ENCODE results near the gene MARCHF10.

The MARCHF10 gene

GRCh38 chr17:62826956-62827355 lies 18.8 kb upstream of the MARCHF10 start:
- DNase-seq (ENCODE audit: low spot score): no peak

GRCh38 chr17:62825182-62825581 lies 17.1 kb upstream of the MARCHF10 start:
- DNase-seq (ENCODE audit: low spot score): no peak
- Mint-ChIP-seq H3K36me3 (ENCODE audit: low read depth) (no peaks in the 10 kb centered on the region), H3K27me3 (ENCODE audit: low read depth) (peaks cover 2% of the 10 kb centered on the region), H3K4me1 (ENCODE audit: low read depth) (no peaks in the 10 kb centered on the region), H3K9me3 (no peaks in the 10 kb centered on the region), H3K4me3 (no peak overlapping the region), H3K27ac (no peak overlapping the region)

More at GRCh38 chr17:62826956-62827355, 18.8 kb upstream of the MARCHF10 start:
- Mint-ChIP-seq H3K4me1 (ENCODE audit: low read depth) (no peaks in the 10 kb centered on the region), H3K36me3 (ENCODE audit: low read depth) (no peaks in the 10 kb centered on the region), H3K4me3 (no peak overlapping the region), H3K9me3 (no peaks in the 10 kb centered on the region), H3K27ac (no peak overlapping the region), H3K27me3 (ENCODE audit: low read depth) (peaks cover 2% of the 10 kb centered on the region)

GRCh38 chr17:62824290-62825131 lies 16.4 kb upstream of the MARCHF10 start:
- no peak for DNase-seq (ENCODE audit: low spot score)
- Mint-ChIP-seq H3K36me3 (ENCODE audit: low read depth) (no peaks in the 10 kb centered on the region), H3K4me3 (no peak overlapping the region), H3K9me3 (no peaks in the 10 kb centered on the region), H3K27ac (no peak overlapping the region), H3K4me1 (ENCODE audit: low read depth) (no peaks in the 10 kb centered on the region), H3K27me3 (ENCODE audit: low read depth) (peaks cover 7% of the 10 kb centered on the region)

DNA sequence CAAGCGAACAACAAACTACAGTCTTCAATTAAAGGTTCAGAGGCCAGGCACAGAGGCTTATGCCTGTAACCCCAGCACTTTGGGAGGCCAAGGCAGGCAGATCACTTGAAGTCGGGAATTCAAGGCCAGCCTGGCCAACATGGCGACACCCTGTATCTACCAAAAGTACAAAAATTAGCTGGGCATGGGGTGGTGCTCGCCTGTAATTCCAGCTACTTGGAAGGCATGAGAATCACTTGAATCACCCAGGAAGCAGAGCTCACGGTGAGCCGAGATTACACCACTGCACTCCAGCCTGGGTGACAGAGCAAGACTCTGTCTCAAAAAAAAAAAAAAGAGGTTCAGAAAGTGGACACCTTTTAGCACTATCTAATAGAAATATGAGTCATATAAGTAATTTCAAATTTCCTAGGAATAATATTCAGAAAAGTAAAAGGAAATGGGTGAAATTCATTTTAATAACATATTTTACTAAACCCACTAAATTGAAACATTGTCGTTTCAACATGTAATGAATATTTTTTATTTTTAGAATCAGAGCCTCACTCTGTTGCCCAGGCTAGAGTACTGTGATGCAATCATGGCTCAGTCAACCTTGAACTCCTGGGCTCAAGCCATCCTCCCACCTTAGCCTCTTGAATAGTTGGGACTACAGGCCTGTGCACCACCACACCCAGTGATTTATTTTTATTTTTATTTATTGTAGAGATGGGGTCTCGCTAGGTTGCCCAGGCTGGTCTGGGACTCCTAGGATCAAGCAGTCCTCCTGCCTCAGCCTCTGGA lies 15.2 kb upstream of the MARCHF10 start:
- H3K4me3 Mint-ChIP-seq: no peak overlapping the region
- H3K9me3 Mint-ChIP-seq: no peaks in the 10 kb centered on the region
- H3K36me3 Mint-ChIP-seq (ENCODE audit: low read depth): no peaks in the 10 kb centered on the region
- peaks cover 2% of the 10 kb centered on the region for H3K4me1 Mint-ChIP-seq (ENCODE audit: low read depth)
- peaks cover 10% of the 10 kb centered on the region for H3K27me3 Mint-ChIP-seq (ENCODE audit: low read depth)
- H3K27ac Mint-ChIP-seq: no peak overlapping the region
- DNase-seq (ENCODE audit: low spot score): no peak

GRCh38 chr17:62822080-62822904 lies 14.2 kb upstream of the MARCHF10 start:
- Mint-ChIP-seq H3K4me1 (ENCODE audit: low read depth) (peaks cover 2% of the 10 kb centered on the region), H3K27ac (no peak overlapping the region), H3K27me3 (ENCODE audit: low read depth) (peaks cover 10% of the 10 kb centered on the region), H3K9me3 (no peaks in the 10 kb centered on the region), H3K36me3 (ENCODE audit: low read depth) (no peaks in the 10 kb centered on the region), H3K4me3 (no peak overlapping the region)
- DNase-seq (ENCODE audit: low spot score): no peak

DNA sequence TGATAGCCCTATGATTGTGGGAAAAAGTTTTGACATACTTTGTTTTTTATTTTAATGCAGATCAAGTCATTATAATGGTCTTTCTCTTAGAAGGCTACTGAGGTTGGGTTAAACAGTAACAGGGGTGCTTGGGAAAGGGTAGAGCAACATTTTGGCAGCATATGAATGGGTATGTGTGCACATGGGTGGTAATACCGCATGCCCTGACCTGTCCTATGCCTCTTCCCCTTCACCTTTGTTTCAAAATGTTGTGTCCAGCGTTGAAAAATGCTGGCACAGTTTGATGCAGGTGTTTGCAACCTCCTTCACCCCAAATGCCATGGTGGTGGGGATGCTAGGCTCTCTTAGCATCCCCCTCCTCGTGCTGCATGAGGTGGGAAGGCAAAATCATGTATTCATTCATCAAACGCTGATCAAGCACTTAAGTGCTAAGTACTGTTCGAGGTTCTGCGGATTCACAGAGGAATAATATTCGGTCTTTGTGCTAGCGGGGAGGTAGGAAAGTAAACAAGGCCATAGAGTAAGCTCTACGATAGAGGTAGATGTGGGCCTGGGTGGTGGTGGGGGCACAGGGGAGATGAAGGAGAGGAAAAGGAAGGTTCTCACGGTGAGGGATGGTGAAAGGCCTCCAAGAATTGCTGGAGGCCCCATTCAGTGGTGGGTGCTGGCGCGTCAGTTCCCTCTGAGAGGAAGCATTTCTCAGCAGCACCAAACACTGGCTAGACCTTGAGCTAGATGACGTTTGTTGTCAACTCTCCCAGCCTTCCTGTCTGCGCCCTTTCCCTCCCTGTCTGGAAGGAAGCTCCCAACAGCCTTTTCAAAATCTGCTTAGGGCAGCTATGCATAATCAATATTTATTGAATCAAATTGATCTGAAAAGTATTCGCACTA lies 13.3 kb upstream of the MARCHF10 start:
- peaks cover 2% of the 10 kb centered on the region for H3K4me1 Mint-ChIP-seq (ENCODE audit: low read depth)
- no peak for DNase-seq (ENCODE audit: low spot score)
- H3K9me3 Mint-ChIP-seq: no peaks in the 10 kb centered on the region
- H3K4me3 Mint-ChIP-seq: no peak overlapping the region
- peaks cover 8% of the 10 kb centered on the region for H3K27me3 Mint-ChIP-seq (ENCODE audit: low read depth)
- H3K36me3 Mint-ChIP-seq (ENCODE audit: low read depth): no peaks in the 10 kb centered on the region
- H3K27ac Mint-ChIP-seq: no peak overlapping the region

GRCh38 chr17:62819511-62820221 lies 11.6 kb upstream of the MARCHF10 start:
- DNase-seq (ENCODE audit: low spot score): no peak
- Mint-ChIP-seq H3K27ac (no peak overlapping the region), H3K4me3 (no peak overlapping the region), H3K27me3 (ENCODE audit: low read depth) (peaks cover 10% of the 10 kb centered on the region), H3K36me3 (ENCODE audit: low read depth) (no peaks in the 10 kb centered on the region), H3K4me1 (ENCODE audit: low read depth) (peaks cover 2% of the 10 kb centered on the region), H3K9me3 (no peaks in the 10 kb centered on the region)

- no peak overlapping the region for H3K27ac Mint-ChIP-seq
- H3K36me3 Mint-ChIP-seq (ENCODE audit: low read depth): no peaks in the 10 kb centered on the region
- no peak for DNase-seq (ENCODE audit: low spot score)
- H3K27me3 Mint-ChIP-seq (ENCODE audit: low read depth): peaks cover 10% of the 10 kb centered on the region
- H3K9me3 Mint-ChIP-seq: no peaks in the 10 kb centered on the region
- H3K4me3 Mint-ChIP-seq: no peak overlapping the region
- peaks cover 2% of the 10 kb centered on the region for H3K4me1 Mint-ChIP-seq (ENCODE audit: low read depth)
These were observed 10.4 kb upstream of the MARCHF10 start for GRCh38 chr17:62818526-62818925.

DNA sequence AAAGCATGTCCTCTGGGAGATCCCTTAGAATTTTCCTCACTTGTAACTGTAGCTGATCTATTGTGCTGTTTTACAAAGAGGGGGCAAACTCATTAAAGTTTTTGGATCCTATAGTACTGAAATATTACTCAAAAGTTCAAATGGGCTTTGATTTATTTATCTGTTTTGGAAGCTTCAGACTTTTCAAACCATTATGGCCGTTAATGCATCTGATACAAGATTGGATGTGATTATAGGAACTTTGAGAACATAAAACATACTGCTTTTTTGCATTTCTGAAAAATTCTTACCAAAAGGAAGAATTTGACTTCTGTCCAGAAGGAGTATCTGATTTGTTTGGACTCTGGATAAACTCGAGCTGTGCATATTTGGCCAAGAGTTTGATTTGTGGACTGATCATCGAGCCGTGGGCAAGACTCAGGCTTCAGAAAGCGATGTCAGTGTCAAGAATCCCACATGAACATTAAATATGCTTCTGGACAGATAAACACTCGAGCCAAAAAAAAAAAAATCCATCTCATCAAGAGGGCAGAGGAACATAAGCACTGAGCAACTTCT lies 8.2 kb upstream of the MARCHF10 start:
- no peak overlapping the region for H3K4me3 Mint-ChIP-seq
- H3K36me3 Mint-ChIP-seq (ENCODE audit: low read depth): no peaks in the 10 kb centered on the region
- H3K4me1 Mint-ChIP-seq (ENCODE audit: low read depth): peaks cover 2% of the 10 kb centered on the region
- H3K27me3 Mint-ChIP-seq (ENCODE audit: low read depth): peaks cover 10% of the 10 kb centered on the region
- H3K9me3 Mint-ChIP-seq: no peaks in the 10 kb centered on the region
- H3K27ac Mint-ChIP-seq: no peak overlapping the region
- no peak for DNase-seq (ENCODE audit: low spot score)

DNA sequence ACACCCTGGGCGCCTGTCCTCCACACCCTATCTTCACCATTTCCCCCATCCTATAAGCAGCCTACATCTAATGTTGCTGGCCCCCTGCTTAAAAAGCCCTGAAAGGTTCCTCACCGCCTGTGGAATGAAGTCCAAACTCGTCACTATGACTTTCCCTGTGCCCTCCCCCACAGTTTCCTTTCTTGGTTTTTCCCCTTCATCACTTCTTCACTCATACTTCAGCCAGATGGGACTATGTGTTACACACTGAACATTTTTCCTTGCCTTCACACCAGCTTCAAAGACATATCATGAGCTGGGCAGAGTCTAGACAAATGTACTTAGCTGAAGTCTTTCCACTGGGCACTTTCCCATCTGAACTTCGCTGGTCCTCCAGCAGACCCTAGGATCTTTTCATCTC lies 1.5 kb upstream of the MARCHF10 start:
- no peaks in the 10 kb centered on the region for H3K9me3 Mint-ChIP-seq
- DNase-seq (ENCODE audit: low spot score): no peak
- H3K27ac Mint-ChIP-seq: no peak overlapping the region
- H3K36me3 Mint-ChIP-seq (ENCODE audit: low read depth): no peaks in the 10 kb centered on the region
- no peak overlapping the region for H3K4me3 Mint-ChIP-seq
- H3K27me3 Mint-ChIP-seq (ENCODE audit: low read depth): peaks cover 33% of the 10 kb centered on the region
- no peaks in the 10 kb centered on the region for H3K4me1 Mint-ChIP-seq (ENCODE audit: low read depth)

DNA sequence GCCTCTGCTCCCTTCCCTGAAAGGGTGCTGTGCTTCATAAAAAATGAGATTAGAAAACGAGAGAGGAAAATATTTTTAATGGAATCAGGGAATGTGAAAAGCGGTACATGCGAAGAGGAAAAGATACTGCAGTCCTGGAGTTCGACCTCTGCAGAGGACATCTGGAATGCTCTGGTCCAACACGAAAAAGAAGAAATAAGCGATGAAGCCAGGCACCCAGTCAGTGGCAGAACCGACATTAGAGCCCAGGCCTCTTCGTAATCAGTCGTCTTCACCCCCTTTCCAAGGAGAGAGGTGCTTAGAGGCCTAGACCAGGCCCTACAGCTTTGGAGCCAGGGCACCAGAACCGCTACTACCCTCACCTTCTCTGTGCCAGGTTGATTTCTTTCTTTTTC lies 459 bp upstream of the MARCHF10 start:
- H3K4me3 Mint-ChIP-seq: no peak overlapping the region
- peaks cover 37% of the 10 kb centered on the region for H3K27me3 Mint-ChIP-seq (ENCODE audit: low read depth)
- no peak for DNase-seq (ENCODE audit: low spot score)
- no peaks in the 10 kb centered on the region for H3K9me3 Mint-ChIP-seq
- H3K4me1 Mint-ChIP-seq (ENCODE audit: low read depth): no peaks in the 10 kb centered on the region
- H3K36me3 Mint-ChIP-seq (ENCODE audit: low read depth): no peaks in the 10 kb centered on the region
- no peak overlapping the region for H3K27ac Mint-ChIP-seq

- no peaks in the 10 kb centered on the region for H3K4me1 Mint-ChIP-seq (ENCODE audit: low read depth)
- no peaks in the 10 kb centered on the region for H3K36me3 Mint-ChIP-seq (ENCODE audit: low read depth)
- H3K4me3 Mint-ChIP-seq: no peak overlapping the region
- H3K27me3 Mint-ChIP-seq (ENCODE audit: low read depth): peaks cover 37% of the 10 kb centered on the region
- H3K9me3 Mint-ChIP-seq: no peaks in the 10 kb centered on the region
- no peak for DNase-seq (ENCODE audit: low spot score)
- H3K27ac Mint-ChIP-seq: no peak overlapping the region
These were observed 2.9 kb downstream of the MARCHF10 start for GRCh38 chr17:62805234-62805633.

Measured in T-helper 2 cell treated with Interferon-gamma antibody and Interleukin-4, amounts not matched to agents 5 μg/mL and 100 μg/mL, for 36 hours (primary cell).